ENCODE data around the gene SZT2.

DNA sequence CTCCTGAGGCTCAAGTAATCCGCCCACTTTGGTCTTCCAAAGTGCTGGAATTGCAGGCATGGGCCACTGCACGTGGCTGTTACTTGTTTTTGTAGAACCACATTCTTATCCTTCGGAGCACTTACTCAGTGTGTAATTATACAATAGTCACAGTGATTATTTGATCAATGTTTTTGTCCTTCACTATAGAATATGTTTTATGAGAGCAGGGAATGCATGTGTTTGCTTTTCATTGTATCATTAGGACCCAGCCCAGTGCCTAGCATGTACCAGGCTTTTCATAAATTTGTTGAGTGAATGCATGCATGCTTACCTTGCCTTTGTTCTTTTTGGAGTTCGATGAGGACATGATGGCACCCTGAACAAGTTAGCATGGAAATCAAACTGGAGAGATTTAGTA lies 5.8 kb downstream of the SZT2 start:
- no peak for TF ChIP-seq POLR2A (IDR thresholded peaks at IDR 0.05)
- TF ChIP-seq, protein P1, sequence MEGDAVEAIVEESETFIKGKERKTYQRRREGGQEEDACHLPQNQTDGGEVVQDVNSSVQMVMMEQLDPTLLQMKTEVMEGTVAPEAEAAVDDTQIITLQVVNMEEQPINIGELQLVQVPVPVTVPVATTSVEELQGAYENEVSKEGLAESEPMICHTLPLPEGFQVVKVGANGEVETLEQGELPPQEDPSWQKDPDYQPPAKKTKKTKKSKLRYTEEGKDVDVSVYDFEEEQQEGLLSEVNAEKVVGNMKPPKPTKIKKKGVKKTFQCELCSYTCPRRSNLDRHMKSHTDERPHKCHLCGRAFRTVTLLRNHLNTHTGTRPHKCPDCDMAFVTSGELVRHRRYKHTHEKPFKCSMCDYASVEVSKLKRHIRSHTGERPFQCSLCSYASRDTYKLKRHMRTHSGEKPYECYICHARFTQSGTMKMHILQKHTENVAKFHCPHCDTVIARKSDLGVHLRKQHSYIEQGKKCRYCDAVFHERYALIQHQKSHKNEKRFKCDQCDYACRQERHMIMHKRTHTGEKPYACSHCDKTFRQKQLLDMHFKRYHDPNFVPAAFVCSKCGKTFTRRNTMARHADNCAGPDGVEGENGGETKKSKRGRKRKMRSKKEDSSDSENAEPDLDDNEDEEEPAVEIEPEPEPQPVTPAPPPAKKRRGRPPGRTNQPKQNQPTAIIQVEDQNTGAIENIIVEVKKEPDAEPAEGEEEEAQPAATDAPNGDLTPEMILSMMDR (IDR thresholded peaks at IDR 0.05): no peak
